ENCODE data around the gene CD99.

Gene CD99

DNA sequence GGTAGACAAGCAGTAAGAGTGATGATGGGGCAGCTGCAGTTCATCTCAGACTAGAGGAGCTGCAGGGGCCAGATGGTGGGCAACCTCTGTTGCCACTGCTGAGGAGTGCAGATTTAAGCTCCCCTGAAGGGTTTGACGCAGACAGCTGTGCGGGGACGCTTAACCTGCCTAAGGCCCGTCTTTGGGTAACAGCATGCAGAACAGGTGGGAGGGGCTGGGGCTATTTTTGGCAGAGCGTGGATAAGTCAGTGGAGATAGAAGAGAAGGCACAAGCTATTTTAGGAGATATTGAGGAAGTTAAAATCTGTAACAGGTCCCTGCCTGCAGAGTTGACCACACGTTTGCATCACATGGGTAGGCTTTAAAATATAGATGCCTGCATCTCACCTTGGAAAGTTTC lies 10.5 kb downstream of the CD99 start:
- Histone ChIP-seq H3K27ac (no peak overlapping the region), H2AFZ (no peak overlapping the region), H3K36me3 (ENCODE audit: control insufficient read depth, insufficient read depth, low read length) (no peaks in the 10 kb centered on the region), H3K4me2 (ENCODE audit: low read length) (no peak overlapping the region), H3K9me3 (ENCODE audit: control insufficient read depth, low read length) (no peaks in the 10 kb centered on the region), H3K4me3 (ENCODE audit: low read depth, low read length) (no peak overlapping the region), H3K79me2 (peaks cover 29% of the 10 kb centered on the region), H3K9ac (no peak overlapping the region), H3K4me1 (no peaks in the 10 kb centered on the region), H3K27me3 (ENCODE audit: control insufficient read depth, insufficient read depth, low read length) (no peaks in the 10 kb centered on the region)
- TF ChIP-seq, protein P1, sequence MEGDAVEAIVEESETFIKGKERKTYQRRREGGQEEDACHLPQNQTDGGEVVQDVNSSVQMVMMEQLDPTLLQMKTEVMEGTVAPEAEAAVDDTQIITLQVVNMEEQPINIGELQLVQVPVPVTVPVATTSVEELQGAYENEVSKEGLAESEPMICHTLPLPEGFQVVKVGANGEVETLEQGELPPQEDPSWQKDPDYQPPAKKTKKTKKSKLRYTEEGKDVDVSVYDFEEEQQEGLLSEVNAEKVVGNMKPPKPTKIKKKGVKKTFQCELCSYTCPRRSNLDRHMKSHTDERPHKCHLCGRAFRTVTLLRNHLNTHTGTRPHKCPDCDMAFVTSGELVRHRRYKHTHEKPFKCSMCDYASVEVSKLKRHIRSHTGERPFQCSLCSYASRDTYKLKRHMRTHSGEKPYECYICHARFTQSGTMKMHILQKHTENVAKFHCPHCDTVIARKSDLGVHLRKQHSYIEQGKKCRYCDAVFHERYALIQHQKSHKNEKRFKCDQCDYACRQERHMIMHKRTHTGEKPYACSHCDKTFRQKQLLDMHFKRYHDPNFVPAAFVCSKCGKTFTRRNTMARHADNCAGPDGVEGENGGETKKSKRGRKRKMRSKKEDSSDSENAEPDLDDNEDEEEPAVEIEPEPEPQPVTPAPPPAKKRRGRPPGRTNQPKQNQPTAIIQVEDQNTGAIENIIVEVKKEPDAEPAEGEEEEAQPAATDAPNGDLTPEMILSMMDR (IDR thresholded peaks at IDR 0.05), result no peak

DNA sequence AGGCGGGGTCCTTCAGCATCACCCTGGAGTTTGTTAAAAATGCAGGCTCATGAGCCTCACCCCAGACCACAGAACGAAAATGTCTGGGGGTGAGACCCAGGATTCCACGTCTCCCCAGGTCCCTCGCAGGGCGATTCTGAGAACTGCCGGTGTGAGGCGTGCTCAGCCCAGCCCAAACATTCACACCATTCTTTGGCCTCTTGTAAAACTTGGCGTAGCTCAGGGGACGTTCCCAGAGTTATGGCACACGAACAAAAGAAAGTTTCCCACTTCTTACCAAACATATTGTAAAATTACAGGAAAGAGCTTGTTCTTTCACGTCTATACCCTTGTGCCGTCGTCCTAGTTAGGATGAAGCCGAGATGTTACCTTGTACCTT lies 12.9 kb downstream of the CD99 start:
- no peaks in the 10 kb centered on the region for H3K4me1 ChIP-seq
- TF ChIP-seq, protein P1 (IDR thresholded peaks at IDR 0.05), result no peak
- H3K9me3 ChIP-seq (ENCODE audit: control insufficient read depth, low read length), result no peaks in the 10 kb centered on the region
- no peak overlapping the region for H3K4me3 ChIP-seq (ENCODE audit: low read depth, low read length)
- H3K36me3 ChIP-seq (ENCODE audit: control insufficient read depth, insufficient read depth, low read length), result no peaks in the 10 kb centered on the region
- no peak overlapping the region for H2AFZ ChIP-seq
- H3K79me2 ChIP-seq, result peaks cover 37% of the 10 kb centered on the region
- H3K4me2 ChIP-seq (ENCODE audit: low read length), result no peak overlapping the region
- H3K27me3 ChIP-seq (ENCODE audit: control insufficient read depth, insufficient read depth, low read length), result no peaks in the 10 kb centered on the region
- H3K27ac ChIP-seq, result no peak overlapping the region
- H3K9ac ChIP-seq, result no peak overlapping the region

DNA sequence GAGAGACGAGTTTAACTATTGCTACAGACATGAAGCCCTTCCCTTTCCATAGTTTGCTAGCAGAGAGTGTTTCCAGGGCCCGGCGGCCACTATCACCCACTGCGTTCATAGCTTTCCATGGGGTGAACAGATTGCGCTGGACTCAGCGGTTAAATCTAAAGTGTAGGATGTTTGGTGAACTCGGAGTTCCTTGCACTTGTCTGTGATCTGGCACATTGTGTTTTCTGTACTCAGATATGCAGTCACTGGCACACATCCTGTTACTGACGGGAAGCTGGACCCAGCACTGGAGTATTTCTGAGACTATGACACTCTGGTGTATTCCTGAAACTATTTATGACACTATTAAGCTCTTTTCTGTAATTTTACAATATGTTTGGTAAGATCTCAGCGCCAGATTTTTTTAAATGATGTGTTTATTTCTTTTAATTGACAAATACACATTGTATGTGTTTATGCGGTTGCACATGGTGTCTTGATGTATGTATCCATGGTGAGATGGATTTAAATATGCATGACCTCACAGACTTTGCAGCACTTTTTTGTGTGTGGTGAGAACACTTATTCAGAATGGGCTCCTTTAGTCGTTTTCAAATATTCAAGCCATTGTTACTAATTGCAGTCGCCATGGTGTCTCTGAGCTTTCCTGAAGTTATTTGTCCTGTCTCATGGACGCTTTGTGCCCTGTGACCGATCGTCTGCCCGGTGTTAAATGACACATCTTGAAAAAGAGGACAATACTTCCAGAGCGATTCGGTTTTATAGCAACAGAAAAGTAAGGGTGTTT lies 14.1 kb downstream of the CD99 start:
- no peaks in the 10 kb centered on the region for H3K4me1 ChIP-seq
- no peak overlapping the region for H3K4me2 ChIP-seq (ENCODE audit: low read length)
- no peak overlapping the region for H3K9ac ChIP-seq
- H3K27ac ChIP-seq, result no peak overlapping the region
- TF ChIP-seq, protein P1 (IDR thresholded peaks at IDR 0.05), result no peak
- H3K9me3 ChIP-seq (ENCODE audit: control insufficient read depth, low read length), result no peaks in the 10 kb centered on the region
- peaks cover 29% of the 10 kb centered on the region for H3K79me2 ChIP-seq
- no peaks in the 10 kb centered on the region for H3K36me3 ChIP-seq (ENCODE audit: control insufficient read depth, insufficient read depth, low read length)
- no peak overlapping the region for H2AFZ ChIP-seq
- no peak overlapping the region for H3K4me3 ChIP-seq (ENCODE audit: low read depth, low read length)
- H3K27me3 ChIP-seq (ENCODE audit: control insufficient read depth, insufficient read depth, low read length), result no peaks in the 10 kb centered on the region

DNA sequence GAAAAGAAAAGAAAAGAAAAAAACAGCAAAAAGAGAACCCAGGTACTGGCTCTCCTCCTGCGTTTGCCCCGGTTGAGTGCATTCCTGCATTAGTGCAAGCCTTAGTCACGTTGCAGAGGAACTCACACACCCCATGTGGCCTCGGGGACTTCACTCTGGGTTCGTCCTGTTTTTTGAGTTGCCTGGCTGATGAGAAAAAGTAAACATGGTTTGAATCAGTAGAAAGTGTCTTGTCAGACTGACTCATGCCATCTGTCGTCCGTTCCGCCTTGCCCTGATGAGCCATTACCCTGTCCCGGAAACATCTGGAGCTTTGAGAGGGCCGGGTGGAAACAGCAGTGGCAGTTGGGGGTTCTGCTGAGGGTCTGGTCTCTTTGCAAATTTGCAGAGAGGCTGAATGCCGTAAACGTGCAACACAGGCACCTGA lies 16.3 kb downstream of the CD99 start:
- Histone ChIP-seq H3K9ac (no peak overlapping the region), H3K27ac (no peak overlapping the region), H3K9me3 (ENCODE audit: control insufficient read depth, low read length) (no peaks in the 10 kb centered on the region), H3K27me3 (ENCODE audit: control insufficient read depth, insufficient read depth, low read length) (no peaks in the 10 kb centered on the region), H2AFZ (no peak overlapping the region), H3K79me2 (peaks cover 15% of the 10 kb centered on the region), H3K4me2 (ENCODE audit: low read length) (peak overlapping the region; percentile 32), H3K36me3 (ENCODE audit: control insufficient read depth, insufficient read depth, low read length) (no peaks in the 10 kb centered on the region), H3K4me3 (ENCODE audit: low read depth, low read length) (peak overlapping the region; percentile 2), H3K4me1 (no peaks in the 10 kb centered on the region)
- TF ChIP-seq, protein P1 (IDR thresholded peaks at IDR 0.05), result no peak

DNA sequence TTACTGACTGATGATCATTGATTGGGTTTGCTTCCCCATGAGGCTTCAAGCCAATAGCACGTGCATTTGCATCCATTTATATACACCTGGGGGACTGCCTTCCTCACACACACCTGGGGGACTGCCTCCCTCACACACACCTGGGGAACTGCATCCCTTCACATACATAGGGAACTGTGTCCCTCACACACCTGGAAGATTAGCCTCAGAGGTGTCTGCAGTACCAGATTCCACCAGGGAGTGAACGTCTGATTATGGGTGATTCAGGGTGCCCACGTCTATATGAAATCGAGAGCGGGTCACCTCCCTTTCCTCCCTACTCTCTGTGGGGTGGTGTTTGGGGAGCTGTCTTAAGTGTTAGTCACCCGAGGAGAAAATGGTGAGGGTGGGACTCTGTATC lies 16.9 kb downstream of the CD99 start:
- Histone ChIP-seq H3K4me1 (no peaks in the 10 kb centered on the region), H3K4me3 (ENCODE audit: low read depth, low read length) (no peak overlapping the region), H3K79me2 (peaks cover 11% of the 10 kb centered on the region), H3K9me3 (ENCODE audit: control insufficient read depth, low read length) (no peaks in the 10 kb centered on the region), H3K4me2 (ENCODE audit: low read length) (no peak overlapping the region), H3K36me3 (ENCODE audit: control insufficient read depth, insufficient read depth, low read length) (no peaks in the 10 kb centered on the region), H3K27me3 (ENCODE audit: control insufficient read depth, insufficient read depth, low read length) (no peaks in the 10 kb centered on the region), H2AFZ (no peak overlapping the region), H3K9ac (no peak overlapping the region), H3K27ac (no peak overlapping the region)
- TF ChIP-seq, protein P1 (IDR thresholded peaks at IDR 0.05), result no peak
